GM21786 (cell line): ENCODE data around the gene SMIM41.

ENCODE experiments used
- ATAC-seq: cut with Tn5 transposase; IDR thresholded peaks from one replicate; pipeline ENCODE4 v1.9.1; 2021; ENCODE audit not compliant: unreplicated experiment

Gene SMIM41

GRCh38 chr12:52050116-52050757 is 29.3 kb upstream of the SMIM41 start:
- no peak for ATAC-seq

GRCh38 chr12:52050758-52051541 is 28.6 kb upstream of the SMIM41 start, which contains the start of gene NR4A1:
Gene NR4A1 (plus strand): TSS chr12:52051442. CDS start chr12:52054329, 2,887 bp downstream.
- peak; percentile 78 for ATAC-seq

- ATAC-seq = no peak
These were observed 26.9 kb upstream of the SMIM41 start for GRCh38 chr12:52052468-52053186.

- ATAC-seq = no peak
These were observed 25.8 kb upstream of the SMIM41 start for GRCh38 chr12:52053536-52054209.

- ATAC-seq = no peak
These were observed 25.2 kb upstream of the SMIM41 start for GRCh38 chr12:52054231-52054832.

- ATAC-seq = no peak
These were observed 24.4 kb upstream of the SMIM41 start for GRCh38 chr12:52054833-52055730.

GRCh38 chr12:52055731-52056711 is 23.5 kb upstream of the SMIM41 start:
- ATAC-seq = no peak

GRCh38 chr12:52056801-52057637 is 22.5 kb upstream of the SMIM41 start:
- ATAC-seq = no peak

GRCh38 chr12:52057638-52058576 is 21.6 kb upstream of the SMIM41 start:
- ATAC-seq = no peak

- no peak for ATAC-seq
These were observed 20.7 kb upstream of the SMIM41 start for GRCh38 chr12:52058631-52059361.

GRCh38 chr12:52059582-52060497 is 19.7 kb upstream of the SMIM41 start:
- no peak for ATAC-seq

- no peak for ATAC-seq
These were observed 18.9 kb upstream of the SMIM41 start for GRCh38 chr12:52060498-52061177.

GRCh38 chr12:52061470-52062166 is 17.9 kb upstream of the SMIM41 start:
- no peak for ATAC-seq
